Naive B cell (primary cell): Measurements from ENCODE around the gene LACTB. TPM values are rescaled to one million over a fixed set of nuclear protein-coding genes. Genes with fewer than 3 reads are reported as not detected.

Source experiments
- ATAC-seq, 2 donors: fragments of 150-1000 bp; cut with Tn5 transposase; 2 replicates each; pipeline ENCODE4 v1.10.0; 2021; ENCODE audit warnings: low read depth in 2 of 2, mild to moderate bottlenecking in 2 of 2, moderate library complexity in 2 of 2
- DNase-seq: peaks from one replicate; pipeline ENCODE4 v3.0.0; 2022
- H3K27ac Mint-ChIP-seq, 6 donors: one replicate each; pipeline ENCODE4 v1.8.0; 2020 to 2022; ENCODE audit warnings: mild to moderate bottlenecking in 6 of 6, mixed read lengths in 6 of 6, moderate library complexity in 5 of 6, inconsistent platforms in 2 of 6
- H3K27me3 Mint-ChIP-seq, 3 donors: one replicate each; pipeline ENCODE4 v1.8.0; 2021 to 2022; ENCODE audit warnings: mixed read lengths in 3 of 3, mild to moderate bottlenecking in 1 of 3
- H3K36me3 Mint-ChIP-seq, 2 donors: one replicate each; pipeline ENCODE4 v1.8.0; 2020 to 2022; ENCODE audit warnings: mixed read lengths in 2 of 2, inconsistent platforms in 1 of 2, mild to moderate bottlenecking in 1 of 2
- H3K4me1 Mint-ChIP-seq, 3 donors: one replicate each; pipeline ENCODE4 v1.8.0; 2020 to 2022; ENCODE audit warnings: mixed read lengths in 3 of 3, inconsistent platforms in 1 of 3, mild to moderate bottlenecking in 1 of 3, moderate library complexity in 1 of 3
- H3K4me3 Mint-ChIP-seq, 8 donors: one replicate each; pipeline ENCODE4 v1.8.0; 2020 to 2022; ENCODE audit warnings: mild to moderate bottlenecking in 8 of 8, mixed read lengths in 8 of 8, moderate library complexity in 8 of 8, inconsistent platforms in 2 of 8
- H3K9me3 Mint-ChIP-seq, 7 donors: one replicate each; pipeline ENCODE4 v1.8.0; 2020 to 2022; ENCODE audit warnings: mixed read lengths in 7 of 7, mild to moderate bottlenecking in 5 of 7, inconsistent platforms in 2 of 7, moderate library complexity in 1 of 7
- polyA plus RNA-seq, 6 donors: library from polyadenylated mRNA; unstranded; fragments of 300-500 nt; fragmentation: Illumina TruSeq; gene quantifications; one replicate each; pipeline ENCODE4 v1.2.3, GENCODE V29; 2021; ENCODE audit warnings: low read depth in 6 of 6

The LACTB gene
- polyA plus RNA-seq, 6 donors from 2014 or later = 9.0 to 22.2 (median 16.1) TPM

- DNase-seq (no peak), ATAC-seq (no peak)
- no peak overlapping the region for H3K27ac Mint-ChIP-seq
- H3K27me3 Mint-ChIP-seq = no peaks in the 10 kb centered on the region
- no peaks in the 10 kb centered on the region for H3K9me3 Mint-ChIP-seq
- no peaks in the 10 kb centered on the region for H3K36me3 Mint-ChIP-seq
- H3K4me3 Mint-ChIP-seq = no peak overlapping the region
- no peaks in the 10 kb centered on the region for H3K4me1 Mint-ChIP-seq
Measured at GRCh38 chr15:63180746-63181145, 59.1 kb downstream of the LACTB start.

- no peaks in the 10 kb centered on the region for H3K36me3 Mint-ChIP-seq
- ATAC-seq (no peak), DNase-seq (no peak)
- H3K27me3 Mint-ChIP-seq = no peaks in the 10 kb centered on the region
- no peaks in the 10 kb centered on the region for H3K4me1 Mint-ChIP-seq
- H3K27ac Mint-ChIP-seq = no peak overlapping the region
- no peak overlapping the region for H3K4me3 Mint-ChIP-seq
- H3K9me3 Mint-ChIP-seq = no peaks in the 10 kb centered on the region
Measured at GRCh38 chr15:63181648-63182047, 60.0 kb downstream of the LACTB start.

DNA sequence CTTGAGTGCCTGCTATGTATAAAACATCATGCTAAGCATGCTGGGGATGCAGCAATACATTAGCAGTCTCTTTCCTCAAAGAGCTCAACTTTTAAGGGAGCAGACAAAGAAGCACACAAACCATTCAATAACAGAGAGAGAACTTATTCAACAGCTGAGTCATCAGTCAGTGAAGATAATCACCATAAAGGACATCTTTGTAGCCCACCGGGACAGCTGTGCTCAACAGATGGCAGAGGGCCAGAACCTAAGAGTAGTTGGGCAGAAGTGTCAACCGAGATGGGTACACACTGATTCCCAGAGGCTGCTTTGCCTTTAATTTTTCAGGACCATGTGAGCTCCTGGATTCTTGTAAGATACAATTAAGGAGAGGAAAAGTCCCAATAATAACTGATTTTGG, 63.5 kb downstream of the LACTB start:
- peaks cover 14 to 20% (median 18%) of the 10 kb centered on the region in 3 donors for H3K4me1 Mint-ChIP-seq
- no peaks in the 10 kb centered on the region for H3K27me3 Mint-ChIP-seq
- H3K36me3 Mint-ChIP-seq = no peaks in the 10 kb centered on the region
- H3K27ac Mint-ChIP-seq = no peak overlapping the region
- H3K9me3 Mint-ChIP-seq = no peaks in the 10 kb centered on the region
- ATAC-seq (no peak), DNase-seq (no peak)
- peak overlapping the region in 1 of 8 donors; percentile 10 for H3K4me3 Mint-ChIP-seq

DNA sequence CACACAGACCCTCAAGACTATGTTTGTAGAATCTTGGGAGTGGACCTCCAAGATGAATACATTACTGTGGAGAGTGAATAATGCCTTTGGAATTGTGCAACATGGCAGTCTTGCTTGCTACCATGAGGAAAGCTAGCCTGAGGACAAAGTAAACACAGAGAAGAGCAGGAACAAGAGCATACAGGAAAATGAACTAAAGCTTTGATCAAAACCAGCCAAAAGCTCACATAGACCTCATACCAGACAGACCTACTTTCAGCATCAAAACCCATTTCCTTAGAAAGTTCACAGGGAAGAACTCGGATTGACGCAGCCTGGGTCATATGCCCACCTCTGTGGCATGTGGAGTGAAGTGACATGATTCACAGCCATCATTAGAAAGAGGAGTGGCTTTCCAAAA, 64.4 kb downstream of the LACTB start:
- Mint-ChIP-seq H3K27me3 (no peaks in the 10 kb centered on the region), H3K27ac (no peak overlapping the region), H3K4me1 (peaks cover 23 to 28% (median 26%) of the 10 kb centered on the region in 3 donors), H3K4me3 (peak overlapping the region in 1 of 8 donors; percentile 66), H3K9me3 (no peaks in the 10 kb centered on the region), H3K36me3 (no peaks in the 10 kb centered on the region)
- ATAC-seq = no peak
- DNase-seq = no peak

DNA sequence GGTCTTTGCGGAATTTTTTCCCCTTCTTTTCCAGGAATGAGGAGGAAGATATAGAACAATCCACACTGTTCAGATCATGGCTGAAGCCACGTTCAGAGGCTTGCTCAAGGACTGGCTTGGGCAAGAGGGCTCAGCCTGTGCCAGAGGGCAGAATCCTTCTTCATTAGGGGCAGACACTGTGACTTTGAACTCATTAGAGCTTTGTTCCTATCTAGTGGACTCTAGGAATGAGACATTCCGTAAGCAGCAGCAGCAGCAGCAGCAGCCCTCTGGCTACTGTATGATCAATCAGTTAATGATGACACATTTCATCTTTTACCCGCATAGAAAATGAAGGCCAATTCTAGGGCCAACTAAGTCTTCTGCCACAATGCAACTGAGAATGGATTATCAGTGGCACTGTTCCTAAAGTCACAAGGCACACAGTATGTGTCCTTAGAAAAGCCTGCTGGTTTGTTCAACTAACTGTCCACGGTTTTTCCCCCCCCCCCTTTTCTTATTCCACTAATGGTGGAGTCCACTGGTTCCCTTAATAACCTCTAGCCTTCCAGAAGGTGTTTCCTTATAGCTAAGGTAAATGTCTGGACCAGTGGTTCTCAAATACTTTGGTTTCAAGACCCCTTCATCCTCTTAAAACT, 66.0 kb downstream of the LACTB start:
- no peak for DNase-seq
- Mint-ChIP-seq H3K4me3 (peak overlapping the region in 5 of 8 donors; percentile 91 to 99 (median 93)), H3K9me3 (no peaks in the 10 kb centered on the region), H3K36me3 (no peaks in the 10 kb centered on the region), H3K27me3 (no peaks in the 10 kb centered on the region), H3K4me1 (peaks cover 38 to 44% (median 43%) of the 10 kb centered on the region in 3 donors), H3K27ac (no peak overlapping the region)
- no peak for ATAC-seq

DNA sequence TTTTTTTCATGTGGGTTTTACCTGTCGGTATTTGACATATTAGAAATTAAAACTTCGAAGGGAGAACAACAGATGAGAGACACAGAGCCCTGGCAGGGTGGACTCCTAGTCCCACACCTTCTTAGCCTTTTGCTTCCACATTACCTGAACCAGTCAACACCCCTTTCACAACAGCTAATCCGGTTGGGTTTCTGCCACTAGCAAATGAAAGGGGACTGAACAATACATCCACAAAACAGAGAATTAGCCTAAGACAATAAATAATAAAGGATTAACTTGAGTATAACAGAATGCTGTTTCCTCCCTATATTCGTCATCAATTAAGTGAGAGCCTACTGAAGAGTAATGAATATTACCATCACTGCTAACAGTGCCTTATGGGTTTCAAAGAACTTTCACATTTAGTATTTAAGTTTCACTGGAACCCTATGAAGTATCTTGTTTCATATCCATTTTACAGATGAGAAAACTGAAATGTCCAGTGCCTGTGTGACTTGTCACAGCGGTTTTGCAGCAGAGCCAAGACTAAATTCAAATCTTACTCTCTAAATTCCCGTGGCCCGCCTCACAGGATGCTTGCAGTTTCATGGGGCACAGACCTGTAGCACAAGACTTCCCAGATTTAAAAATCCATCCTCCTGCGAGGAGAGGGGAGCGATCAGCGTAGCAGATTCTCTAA, 66.7 kb downstream of the LACTB start:
- no peaks in the 10 kb centered on the region for H3K27me3 Mint-ChIP-seq
- no peaks in the 10 kb centered on the region for H3K36me3 Mint-ChIP-seq
- peak overlapping the region in 5 of 6 donors; percentile 91 to 99 (median 97) for H3K27ac Mint-ChIP-seq
- no peak for DNase-seq
- H3K4me3 Mint-ChIP-seq = peak overlapping the region; percentile 91 to 100 (median 96)
- no peaks in the 10 kb centered on the region for H3K9me3 Mint-ChIP-seq
- ATAC-seq = no peak
- peaks cover 39 to 51% (median 45%) of the 10 kb centered on the region in 3 donors for H3K4me1 Mint-ChIP-seq

DNA sequence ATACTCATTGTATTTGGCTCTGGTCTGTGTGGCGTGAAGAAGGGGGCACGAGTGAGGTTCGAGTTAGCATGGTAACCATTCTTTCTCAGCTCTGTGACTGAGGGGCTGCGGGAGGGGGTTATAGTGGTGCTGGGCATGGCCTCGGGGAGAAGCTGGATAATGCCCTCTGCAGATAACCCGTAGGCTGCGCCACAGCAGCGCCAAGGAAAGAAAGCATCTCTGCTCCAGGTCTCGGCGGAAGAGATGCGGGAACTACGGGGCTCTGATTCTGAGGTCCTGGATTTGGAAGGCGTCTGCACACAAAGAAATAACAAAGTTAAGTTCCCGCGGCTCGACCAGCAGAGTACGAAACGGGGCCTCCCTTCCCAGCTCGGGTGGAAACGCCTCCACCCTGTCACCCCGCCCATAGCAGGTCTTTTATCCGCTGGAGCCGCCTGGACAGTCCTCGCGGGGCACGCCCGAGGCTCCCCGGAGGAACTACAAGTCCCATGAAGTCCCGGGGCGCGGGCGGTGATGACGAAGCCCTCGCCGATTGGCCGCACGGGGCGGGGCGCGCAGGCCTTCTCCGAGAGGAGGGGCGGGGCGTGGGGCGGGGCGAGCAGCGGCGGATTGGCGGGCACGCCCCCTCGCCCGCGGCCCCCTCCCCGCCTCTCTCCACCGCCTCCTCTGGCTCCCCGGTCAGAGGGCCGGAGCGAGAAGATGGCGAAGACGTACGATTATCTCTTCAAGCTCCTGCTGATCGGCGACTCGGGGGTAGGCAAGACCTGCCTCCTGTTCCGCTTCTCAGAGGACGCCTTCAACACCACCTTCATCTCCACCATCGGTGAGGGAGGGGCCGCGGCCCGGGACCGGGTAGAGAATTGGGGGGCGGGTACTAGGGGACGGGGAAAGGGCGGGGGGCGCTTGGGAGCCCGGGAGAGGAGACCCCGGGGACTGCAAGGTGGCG, 67.5 kb downstream of the LACTB start, which contains the start of gene RAB8B:
Gene RAB8B (plus strand): TSS at position 681 of the 946 bp plus-strand sequence. CDS start 19 bp downstream, at position 700.
- ATAC-seq (peak; percentile 74), DNase-seq (peak; percentile 92)
- peaks cover 45 to 59% (median 51%) of the 10 kb centered on the region in 3 donors for H3K4me1 Mint-ChIP-seq
- H3K9me3 Mint-ChIP-seq = no peaks in the 10 kb centered on the region
- peak within 1 kb of the TSS; percentile 96 to 100 (median 98) for H3K27ac Mint-ChIP-seq
- no peaks in the 10 kb centered on the region for H3K36me3 Mint-ChIP-seq
- H3K27me3 Mint-ChIP-seq = no peaks in the 10 kb centered on the region
- H3K4me3 Mint-ChIP-seq = peak within 1 kb of the TSS; percentile 91 to 100 (median 96)

- peak overlapping the region; percentile 91 to 100 (median 96) for H3K4me3 Mint-ChIP-seq
- no peaks in the 10 kb centered on the region for H3K36me3 Mint-ChIP-seq
- H3K4me1 Mint-ChIP-seq = peaks cover 50 to 68% (median 57%) of the 10 kb centered on the region in 3 donors
- peak overlapping the region; percentile 96 to 100 (median 98) for H3K27ac Mint-ChIP-seq
- DNase-seq (peak; percentile 31), ATAC-seq (no peak)
- no peaks in the 10 kb centered on the region for H3K27me3 Mint-ChIP-seq
- H3K9me3 Mint-ChIP-seq = no peaks in the 10 kb centered on the region
Measured at GRCh38 chr15:63189941-63190768, 68.5 kb downstream of the LACTB start.

DNA sequence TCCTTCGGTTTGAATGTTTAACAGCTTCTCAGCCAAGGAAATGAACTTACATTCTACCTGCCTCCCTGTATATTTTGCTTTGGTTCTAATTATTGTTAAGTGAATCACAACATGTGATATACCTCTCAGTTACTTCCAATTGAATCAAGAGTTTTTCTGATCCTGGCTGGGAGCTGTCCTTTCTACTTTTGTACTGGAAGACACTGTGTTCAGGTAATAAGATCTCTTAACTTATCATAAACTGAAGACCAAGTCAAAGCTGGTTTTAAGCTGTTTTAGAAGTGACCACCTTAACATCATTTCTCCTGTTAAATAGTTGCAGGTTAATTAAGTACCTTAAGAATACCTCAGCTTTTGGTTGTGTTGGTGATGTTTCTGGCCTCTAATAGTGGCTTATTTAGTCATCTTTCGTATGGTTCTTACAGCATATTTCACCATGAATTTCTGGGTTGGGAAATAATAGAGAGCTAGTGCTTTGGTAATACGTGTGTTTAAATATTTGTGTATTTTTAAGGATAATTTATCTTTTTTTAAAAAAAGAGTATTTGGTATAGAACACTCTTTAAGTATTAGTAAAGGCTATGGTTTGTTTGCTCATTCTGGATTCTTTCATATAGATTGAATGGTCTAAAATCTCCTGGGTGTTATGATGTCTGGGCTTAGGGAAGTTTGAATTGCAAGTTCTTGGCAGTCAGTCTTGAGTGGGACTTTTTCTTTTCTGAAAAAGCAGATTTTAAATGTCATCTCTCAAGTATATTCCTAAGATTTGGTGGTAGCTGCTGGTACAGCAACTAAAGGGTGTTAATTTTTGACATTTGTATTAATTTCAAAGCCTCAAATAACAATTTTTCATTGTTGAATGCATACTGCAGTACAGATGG, 69.3 kb downstream of the LACTB start:
- Mint-ChIP-seq H3K27me3 (no peaks in the 10 kb centered on the region), H3K36me3 (no peaks in the 10 kb centered on the region), H3K4me3 (peak overlapping the region; percentile 91 to 100 (median 96)), H3K4me1 (peaks cover 57 to 77% (median 66%) of the 10 kb centered on the region in 3 donors), H3K27ac (peak overlapping the region; percentile 96 to 100 (median 99)), H3K9me3 (no peaks in the 10 kb centered on the region)
- DNase-seq = no peak
- no peak for ATAC-seq
